KOPT-K1 (cell line): ENCODE results near the gene FKBP3.
"Not testable (repeated sequence)": the region's sequence is repeated elsewhere in the genome, so short reads cannot be mapped to it uniquely, and the experiment has no call there.

Experiments
- H3K27ac ChIP-seq: fragments of 200-600 bp; sonication (generic); 2 replicates; pipeline ENCODE4 v1.5.1; 2016; ENCODE audit warnings: antibody characterized with exemption, mild to moderate bottlenecking, low read depth, low read length; ENCODE audit not compliant: poor library complexity, severe bottlenecking
- H3K36me3 ChIP-seq: fragments of 200-600 bp; sonication (generic); 2 replicates; pipeline ENCODE4 v1.5.1; 2017; ENCODE audit warnings: antibody characterized with exemption, mild to moderate bottlenecking, low read length, moderate library complexity; ENCODE audit not compliant: insufficient read depth
- H3K9me3 ChIP-seq: fragments of 200-600 bp; sonication (generic); 2 replicates; pipeline ENCODE4 v1.5.1; 2017; ENCODE audit warnings: antibody characterized with exemption, low read length, mild to moderate bottlenecking; ENCODE audit not compliant: insufficient read depth, poor library complexity, severe bottlenecking

Gene FKBP3

GRCh38 chr14:45134051-45134958, at the start of gene FKBP3:
Gene FKBP3, minus strand, starts transcription at chr14:45134481. Its CDS starts 25 bp downstream, at chr14:45134456.
- Histone ChIP-seq H3K36me3 (peaks cover 2% of the 10 kb centered on the region), H3K27ac (peak within 1 kb of the TSS; percentile 84)

GRCh38 chr14:45181806-45182205, 47.5 kb upstream of the FKBP3 start:
- Histone ChIP-seq H3K27ac (no peak overlapping the region), H3K9me3 (no peaks in the 10 kb centered on the region), H3K36me3 (peaks cover 44% of the 10 kb centered on the region)

More at GRCh38 chr14:45134051-45134958, at the start of gene FKBP3:
- H3K9me3 ChIP-seq = no peaks in the 10 kb centered on the region

DNA sequence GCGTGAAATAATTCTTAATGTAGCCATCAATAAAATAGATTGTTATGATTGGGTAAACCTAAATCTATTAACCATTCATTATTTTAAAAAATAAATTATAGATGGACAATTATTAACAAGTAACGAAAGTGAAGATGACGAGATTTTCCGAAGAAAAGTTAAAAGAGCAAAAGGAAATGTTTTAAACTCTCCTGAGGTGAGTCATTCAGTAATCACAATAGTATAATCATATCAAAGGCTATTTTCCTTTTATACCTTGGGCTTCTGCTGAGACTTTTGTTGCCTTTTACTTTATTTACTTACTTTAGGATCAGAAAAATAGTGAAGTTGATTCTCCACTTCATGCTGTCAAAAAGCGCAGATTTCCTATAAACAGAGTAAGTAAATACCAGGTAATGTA, 47.0 kb upstream of the FKBP3 start:
- Histone ChIP-seq H3K36me3 (peaks cover 45% of the 10 kb centered on the region), H3K9me3 (no peaks in the 10 kb centered on the region), H3K27ac (no peak overlapping the region)

DNA sequence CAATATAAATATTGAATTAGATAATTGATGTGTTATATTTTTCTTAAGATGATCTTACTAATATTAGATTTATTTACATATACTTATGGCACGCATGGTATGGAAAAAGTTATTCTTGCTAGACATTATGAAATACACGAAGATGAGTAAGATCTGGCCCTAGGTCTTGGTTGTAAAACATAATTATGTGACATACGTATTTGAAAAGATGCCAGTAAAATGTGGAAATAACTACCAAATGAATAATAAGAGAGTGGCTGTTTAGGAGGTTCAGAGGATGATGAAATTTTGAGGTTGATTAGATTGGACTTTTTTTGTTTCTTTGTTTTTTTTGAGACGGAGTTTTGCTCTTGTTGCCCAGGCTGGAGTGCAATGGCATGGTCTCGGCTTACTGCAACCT, 42.8 kb upstream of the FKBP3 start:
- no peaks in the 10 kb centered on the region for H3K9me3 ChIP-seq
- H3K27ac ChIP-seq = no peak overlapping the region
- H3K36me3 ChIP-seq = peaks cover 51% of the 10 kb centered on the region

DNA sequence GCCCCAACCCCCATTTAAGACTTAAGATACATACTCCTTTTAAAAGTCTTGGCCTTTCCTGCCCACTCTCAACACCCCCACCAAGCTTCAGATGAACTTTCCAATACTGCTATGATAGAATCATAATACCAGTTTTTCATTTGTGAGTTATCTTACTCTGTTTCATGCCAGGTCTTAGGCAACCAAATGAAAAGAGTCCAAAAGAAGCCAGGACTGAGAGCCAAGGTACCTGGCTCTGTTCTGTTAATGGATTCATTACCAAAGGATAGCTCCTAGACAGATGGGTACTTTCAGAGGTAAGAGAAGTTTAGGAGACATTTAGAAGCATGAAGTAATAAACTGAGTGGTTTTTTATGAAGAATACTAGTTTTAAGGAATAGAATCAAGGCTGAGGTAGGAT, 35.6 kb upstream of the FKBP3 start:
- Histone ChIP-seq H3K9me3 (no peaks in the 10 kb centered on the region), H3K36me3 (peaks cover 80% of the 10 kb centered on the region), H3K27ac (no peak overlapping the region)

- Histone ChIP-seq H3K9me3 (no peaks in the 10 kb centered on the region), H3K36me3 (peaks cover 47% of the 10 kb centered on the region), H3K27ac (no peak overlapping the region)
These were observed 21.8 kb upstream of the FKBP3 start for GRCh38 chr14:45156067-45156466.

GRCh38 chr14:45150386-45150890, 16.2 kb upstream of the FKBP3 start:
- Histone ChIP-seq H3K27ac (no peak overlapping the region), H3K9me3 (no peaks in the 10 kb centered on the region), H3K36me3 (peaks cover 32% of the 10 kb centered on the region)

DNA sequence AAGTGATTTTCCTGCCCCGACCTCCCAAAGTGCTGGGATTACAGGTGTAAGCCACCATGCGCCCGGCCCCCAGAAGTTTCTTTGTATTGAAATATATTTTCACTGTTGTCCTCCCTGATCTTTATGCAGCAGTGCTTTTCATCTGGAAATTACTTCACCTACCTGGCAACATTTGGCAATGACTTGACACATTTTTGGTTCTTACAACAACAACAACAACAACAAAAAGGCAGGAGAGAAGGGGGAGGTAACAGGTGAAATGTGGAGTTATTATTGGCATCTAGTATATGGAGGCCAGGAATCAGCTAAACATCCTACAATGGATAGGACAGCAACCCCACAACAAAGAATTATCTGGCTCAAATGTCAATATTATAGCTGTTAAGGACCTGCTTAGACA, 15.3 kb upstream of the FKBP3 start:
- H3K9me3 ChIP-seq = no peaks in the 10 kb centered on the region
- H3K36me3 ChIP-seq = peaks cover 37% of the 10 kb centered on the region
- no peak overlapping the region for H3K27ac ChIP-seq

DNA sequence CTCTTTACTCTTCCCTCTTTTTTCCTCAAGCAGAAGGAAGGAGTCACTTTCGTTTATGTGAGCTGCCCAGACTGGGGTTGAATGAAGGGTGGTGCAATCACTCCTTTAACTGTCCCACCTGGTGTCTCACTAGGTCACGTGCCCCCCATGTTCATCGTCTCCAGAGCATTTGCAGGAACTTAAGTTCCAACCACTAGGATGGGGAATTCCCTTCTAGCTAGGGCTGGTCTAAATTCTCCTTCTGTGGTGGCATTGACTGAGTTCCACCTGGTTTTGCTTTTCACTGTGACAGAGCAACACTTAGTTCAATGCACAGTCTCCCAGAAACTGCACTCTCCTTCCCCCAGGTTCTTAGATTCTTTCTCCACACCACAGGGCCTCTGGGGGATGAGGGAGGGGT, 10.9 kb upstream of the FKBP3 start:
- Histone ChIP-seq H3K36me3 (peaks cover 29% of the 10 kb centered on the region), H3K9me3 (no peaks in the 10 kb centered on the region), H3K27ac (no peak overlapping the region)

GRCh38 chr14:45144658-45145057, 10.4 kb upstream of the FKBP3 start:
- Histone ChIP-seq H3K36me3 (peaks cover 26% of the 10 kb centered on the region), H3K27ac (no peak overlapping the region), H3K9me3 (no peaks in the 10 kb centered on the region)

DNA sequence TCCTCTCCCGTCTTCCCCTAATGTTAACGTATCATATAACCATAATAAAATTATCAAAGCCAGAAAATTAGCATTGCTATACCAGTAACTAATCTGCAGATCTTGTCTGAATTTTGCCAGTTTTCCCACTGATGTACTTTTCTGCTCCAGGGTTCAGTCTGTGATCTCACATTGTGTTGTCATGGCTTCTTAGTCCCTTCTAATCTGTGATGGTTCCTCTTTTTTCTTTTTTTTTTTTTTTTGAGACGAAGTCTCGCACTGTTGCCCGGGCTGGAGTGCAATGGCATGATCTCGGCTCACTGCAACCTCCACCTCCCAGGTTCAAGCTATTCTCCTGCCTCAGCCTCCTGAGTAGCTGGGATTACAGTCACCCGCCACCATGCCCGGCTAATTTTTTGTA, 7.8 kb upstream of the FKBP3 start:
- not testable (repeated sequence) for H3K27ac ChIP-seq, H3K9me3 ChIP-seq
- peaks cover 20% of the 10 kb centered on the region for H3K36me3 ChIP-seq

- H3K9me3 ChIP-seq = no peaks in the 10 kb centered on the region
- no peak overlapping the region for H3K27ac ChIP-seq
- H3K36me3 ChIP-seq = peaks cover 20% of the 10 kb centered on the region
These were observed 6.4 kb upstream of the FKBP3 start for GRCh38 chr14:45140661-45141187.

DNA sequence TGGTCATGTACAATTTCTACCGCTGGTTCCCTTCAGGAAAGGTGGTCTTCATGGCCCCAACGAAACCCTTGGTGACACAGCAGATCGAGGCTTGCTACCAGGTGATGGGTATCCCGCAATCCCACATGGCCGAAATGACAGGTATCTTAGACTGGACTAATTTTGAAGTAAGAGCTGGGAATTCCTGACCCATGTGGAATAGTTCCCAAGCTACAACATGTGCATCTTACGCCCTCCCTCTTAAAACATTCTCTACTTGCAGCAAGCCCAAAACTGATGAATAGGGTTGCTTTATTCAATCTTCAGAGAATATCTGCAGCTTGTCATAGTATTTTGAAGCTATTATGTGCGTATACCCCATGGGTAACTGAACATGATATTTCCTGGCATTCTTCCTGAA, 2.1 kb upstream of the FKBP3 start:
- Histone ChIP-seq H3K9me3 (no peaks in the 10 kb centered on the region), H3K36me3 (no peaks in the 10 kb centered on the region; the same call in none of the 2 replicates), H3K27ac (peak overlapping the region; percentile 84)

GRCh38 chr14:45135659-45136395, 1.5 kb upstream of the FKBP3 start, which contains the start of gene FANCM:
Gene FANCM, plus strand, starts transcription at chr14:45135930. Its CDS starts 102 bp downstream, at chr14:45136032.
- H3K27ac ChIP-seq = peak within 1 kb of the TSS; percentile 84
- H3K9me3 ChIP-seq = no peaks in the 10 kb centered on the region
- no peaks in the 10 kb centered on the region; the same call in none of the 2 replicates for H3K36me3 ChIP-seq

GRCh38 chr14:45135156-45135555, 875 bp upstream of the FKBP3 start:
- Histone ChIP-seq H3K9me3 (no peaks in the 10 kb centered on the region), H3K36me3 (no peaks in the 10 kb centered on the region; the same call in none of the 2 replicates), H3K27ac (peak overlapping the region; percentile 84)
